Suppressor macrophage (primary cell): ENCODE results near the gene SUN1.
"Not testable (repeated sequence)": the region's sequence is repeated elsewhere in the genome, so short reads cannot be mapped to it uniquely, and the experiment has no call there.

Experiments
- DNase-seq, 4 experiments: peaks; one replicate each; pipeline ENCODE4 v3.0.0-alpha.2; 2020 to 2022

The SUN1 gene

DNA sequence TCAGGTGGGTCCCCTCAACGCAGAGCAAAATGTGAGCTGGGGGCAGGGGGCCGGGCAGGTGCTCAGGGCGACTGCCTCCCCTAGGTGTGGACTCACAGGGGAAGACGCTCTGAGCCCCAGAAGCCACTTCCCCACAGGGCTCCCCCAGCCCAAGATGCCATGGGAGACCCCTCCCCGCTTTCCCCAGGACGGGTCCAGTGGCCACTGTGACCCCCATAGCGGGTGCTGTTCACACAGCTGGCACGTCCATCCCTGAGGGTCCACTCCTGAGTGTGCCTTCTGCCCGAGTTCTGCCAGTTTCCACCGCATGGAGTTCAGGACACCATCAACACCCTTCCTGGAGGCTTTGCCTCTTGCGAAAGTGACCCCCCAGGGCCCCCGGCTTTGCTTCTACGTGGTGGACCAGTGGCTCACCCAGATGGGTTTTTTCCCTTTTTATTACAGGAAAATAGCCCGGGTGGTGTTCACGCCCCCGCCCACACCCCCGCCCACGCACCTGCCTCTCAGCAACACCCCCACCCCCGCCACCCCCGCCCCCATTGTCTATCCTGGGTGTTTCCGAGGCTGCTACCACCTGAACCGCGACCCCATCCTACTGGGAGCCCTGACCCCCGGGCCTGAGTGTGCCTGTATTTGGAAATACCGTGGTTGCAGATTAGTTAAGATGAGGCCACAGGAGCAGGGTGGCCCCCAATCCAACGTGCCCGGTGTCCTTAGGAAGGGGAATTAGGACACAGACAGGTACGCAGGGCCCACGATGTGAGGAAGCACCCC is 90.2 kb downstream of the SUN1 start:
- no peak for DNase-seq

DNA sequence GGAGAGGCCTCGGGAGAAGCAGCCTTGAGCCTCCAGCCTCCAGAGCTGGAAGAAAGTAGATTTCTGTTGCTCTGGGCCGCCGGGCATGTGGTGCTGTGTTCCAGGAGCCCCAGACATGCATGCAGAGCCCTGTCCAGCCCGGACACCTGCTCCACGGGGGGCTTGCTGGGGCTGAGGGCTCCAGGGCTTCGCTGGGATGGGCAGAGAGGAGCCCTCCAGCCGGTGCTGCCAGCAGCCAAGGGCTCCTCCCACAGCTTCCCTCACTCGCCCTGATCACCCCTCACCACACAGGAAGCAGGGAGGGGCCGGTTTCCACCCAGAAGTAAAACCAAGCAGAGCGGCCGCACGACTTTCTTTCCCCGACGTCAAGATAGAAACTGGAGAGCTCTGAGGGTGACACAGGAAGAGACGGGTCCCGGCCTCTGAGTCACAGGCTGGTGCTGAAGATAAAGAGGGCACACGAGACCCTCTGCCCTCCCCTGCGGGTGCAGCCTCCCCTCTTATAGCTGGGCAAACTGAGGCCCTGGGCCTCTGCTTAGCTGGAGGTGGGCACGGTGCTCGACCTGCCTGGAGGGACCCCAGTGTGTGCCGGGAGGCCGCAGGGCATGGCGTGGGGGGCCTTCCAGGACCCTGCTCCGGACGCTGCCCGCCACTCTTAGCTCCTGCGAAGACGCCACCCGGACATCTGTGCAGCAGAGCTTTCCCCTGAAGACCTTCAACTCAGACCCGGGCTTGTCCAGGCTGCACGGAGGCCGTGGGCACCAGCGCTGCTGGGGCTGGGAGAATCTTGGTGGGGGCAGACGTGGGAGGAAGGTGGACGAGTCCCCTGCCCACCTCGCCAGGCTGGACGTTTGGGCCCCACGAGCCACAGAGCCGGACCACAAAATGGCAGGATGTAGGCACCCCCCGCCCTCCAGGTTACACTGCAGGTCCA is 91.1 kb downstream of the SUN1 start:
- DNase-seq: peak; percentile 83 to 91 (median 90)

DNA sequence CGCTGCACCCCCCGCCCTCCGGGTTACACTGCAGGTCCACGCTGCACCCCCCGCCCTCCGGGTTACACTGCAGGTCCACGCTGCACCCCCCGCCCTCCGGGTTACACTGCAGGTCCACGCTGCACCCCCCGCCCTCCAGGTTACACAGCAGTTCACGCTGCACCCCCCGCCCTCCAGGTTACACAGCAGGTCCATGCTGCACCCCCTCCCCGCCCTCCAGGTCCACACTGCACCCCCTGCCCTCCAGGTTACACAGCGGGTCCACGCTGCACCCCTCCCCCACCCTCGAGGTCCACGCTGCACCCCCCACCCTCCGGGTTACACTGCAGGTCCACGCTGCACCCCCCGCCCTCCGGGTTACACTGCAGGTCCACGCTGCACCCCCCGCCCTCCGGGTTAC is 91.8 kb downstream of the SUN1 start:
- DNase-seq: not testable (repeated sequence)
